GM21390 (cell line): Measurements from ENCODE around the gene TRIM65.
A peak's percentile ranks its signal among the peaks of the same experiment; 100 is the strongest.

Experiments used
- ATAC-seq: cut with Tn5 transposase; IDR thresholded peaks from one replicate; pipeline ENCODE4 v1.9.1; 2021; ENCODE audit not compliant: unreplicated experiment

The TRIM65 gene, protein sequence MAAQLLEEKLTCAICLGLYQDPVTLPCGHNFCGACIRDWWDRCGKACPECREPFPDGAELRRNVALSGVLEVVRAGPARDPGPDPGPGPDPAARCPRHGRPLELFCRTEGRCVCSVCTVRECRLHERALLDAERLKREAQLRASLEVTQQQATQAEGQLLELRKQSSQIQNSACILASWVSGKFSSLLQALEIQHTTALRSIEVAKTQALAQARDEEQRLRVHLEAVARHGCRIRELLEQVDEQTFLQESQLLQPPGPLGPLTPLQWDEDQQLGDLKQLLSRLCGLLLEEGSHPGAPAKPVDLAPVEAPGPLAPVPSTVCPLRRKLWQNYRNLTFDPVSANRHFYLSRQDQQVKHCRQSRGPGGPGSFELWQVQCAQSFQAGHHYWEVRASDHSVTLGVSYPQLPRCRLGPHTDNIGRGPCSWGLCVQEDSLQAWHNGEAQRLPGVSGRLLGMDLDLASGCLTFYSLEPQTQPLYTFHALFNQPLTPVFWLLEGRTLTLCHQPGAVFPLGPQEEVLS

DNA sequence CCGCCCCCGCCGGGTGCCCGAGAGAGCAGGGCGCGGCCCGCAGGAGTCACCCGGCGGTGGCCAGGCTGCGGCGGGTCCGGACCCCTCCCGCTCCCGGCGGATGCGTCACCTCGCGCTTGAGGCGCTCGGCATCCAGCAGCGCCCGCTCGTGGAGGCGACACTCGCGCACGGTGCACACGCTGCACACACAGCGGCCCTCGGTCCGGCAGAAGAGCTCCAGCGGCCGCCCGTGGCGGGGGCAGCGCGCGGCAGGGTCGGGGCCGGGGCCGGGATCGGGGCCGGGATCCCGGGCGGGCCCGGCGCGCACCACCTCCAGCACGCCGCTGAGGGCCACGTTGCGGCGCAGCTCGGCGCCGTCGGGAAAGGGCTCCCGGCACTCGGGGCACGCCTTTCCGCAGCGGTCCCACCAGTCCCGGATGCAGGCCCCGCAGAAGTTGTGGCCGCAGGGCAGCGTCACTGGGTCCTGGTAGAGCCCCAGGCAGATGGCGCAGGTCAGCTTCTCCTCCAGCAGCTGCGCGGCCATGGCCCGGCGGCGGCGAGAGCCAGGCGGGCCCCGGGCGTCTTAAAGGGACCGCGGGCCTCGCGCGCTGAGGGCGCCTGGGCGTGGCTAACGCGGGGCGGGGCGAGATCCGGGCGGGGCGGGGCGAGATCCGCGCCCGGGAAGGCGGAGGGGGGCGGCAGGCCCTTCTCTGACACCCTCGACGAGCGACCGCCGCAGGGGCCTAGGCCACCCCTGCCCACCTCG, at the start of gene TRIM65:
Gene TRIM65, minus strand, starts transcription at position 537 of the 745 bp plus-strand sequence. Its CDS starts 14 bp downstream, at position 523.
- ATAC-seq = peak; percentile 68

DNA sequence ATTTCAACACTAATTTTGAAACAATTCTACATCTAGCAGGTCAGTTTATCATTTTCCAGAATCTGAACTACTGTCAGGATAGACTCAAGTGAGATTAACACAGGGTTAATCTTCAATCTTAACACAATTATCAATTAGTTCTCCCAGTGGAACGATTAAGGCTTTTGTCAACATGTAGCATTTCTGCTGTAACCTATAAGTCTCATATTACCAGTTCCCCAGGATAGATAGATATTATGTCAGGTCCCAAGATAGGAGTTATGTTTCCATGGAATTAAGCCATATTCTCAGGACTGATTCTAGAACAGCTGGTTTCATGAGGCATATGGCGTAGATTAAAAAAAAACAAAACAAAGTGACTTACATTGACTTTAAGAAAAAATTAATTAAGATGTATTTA, 48.5 kb upstream of the TRIM65 start:
- no peak for ATAC-seq

DNA sequence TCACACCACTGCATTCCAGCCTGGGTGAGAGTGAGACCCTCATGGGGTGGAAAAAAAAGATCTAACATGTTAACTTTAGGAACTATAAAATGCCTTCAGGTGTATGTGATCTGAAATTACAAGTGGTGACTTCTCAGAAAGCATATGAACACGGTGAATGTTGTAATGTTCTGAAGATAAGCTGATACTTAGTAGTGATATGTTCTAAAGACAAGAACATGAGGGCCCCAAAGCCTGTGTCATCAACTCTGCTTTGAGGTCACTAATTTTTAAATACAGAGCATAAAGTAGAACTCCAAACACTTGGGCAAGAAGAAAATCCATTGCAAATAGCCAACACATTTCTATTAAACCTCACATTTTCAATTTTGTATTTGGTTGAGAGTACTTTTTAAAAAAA, 46.7 kb upstream of the TRIM65 start:
- no peak for ATAC-seq

DNA sequence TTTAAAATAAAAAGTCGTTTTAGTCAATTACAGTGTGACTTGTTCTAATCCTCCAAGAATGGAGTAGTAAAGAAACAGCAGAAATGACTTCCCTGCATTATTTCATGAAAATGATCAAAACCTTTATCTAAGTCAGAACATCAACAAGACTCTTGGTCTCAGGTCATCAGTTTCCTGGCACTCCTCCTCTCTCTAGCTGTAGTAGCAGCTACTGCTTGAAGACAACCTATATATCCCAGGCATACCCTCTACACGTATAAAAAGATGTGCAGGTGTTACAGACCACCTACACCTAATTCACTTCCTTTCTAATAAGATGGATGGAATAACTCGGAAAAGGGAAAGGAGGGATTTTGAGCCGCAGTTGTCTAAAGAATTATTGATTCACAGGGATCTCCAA, 45.7 kb upstream of the TRIM65 start:
- no peak for ATAC-seq

DNA sequence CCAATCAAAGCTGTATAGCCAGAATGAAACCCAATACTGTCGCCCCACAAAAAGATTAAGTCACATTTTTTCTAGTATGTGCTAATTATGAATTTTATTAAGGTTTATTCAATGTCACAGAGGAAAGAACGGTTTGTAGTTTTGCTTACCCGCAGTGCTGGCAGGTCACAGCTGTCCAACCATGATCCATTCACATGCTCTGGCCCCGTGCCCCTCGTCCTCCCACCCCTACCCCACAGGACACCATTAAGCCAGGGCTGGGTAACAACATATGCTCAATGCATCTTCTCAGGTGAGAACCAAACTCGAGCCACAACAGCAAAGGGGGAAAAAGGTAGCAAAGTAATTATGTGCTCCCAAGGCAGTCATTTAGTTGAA, 44.7 kb upstream of the TRIM65 start:
- ATAC-seq = no peak

DNA sequence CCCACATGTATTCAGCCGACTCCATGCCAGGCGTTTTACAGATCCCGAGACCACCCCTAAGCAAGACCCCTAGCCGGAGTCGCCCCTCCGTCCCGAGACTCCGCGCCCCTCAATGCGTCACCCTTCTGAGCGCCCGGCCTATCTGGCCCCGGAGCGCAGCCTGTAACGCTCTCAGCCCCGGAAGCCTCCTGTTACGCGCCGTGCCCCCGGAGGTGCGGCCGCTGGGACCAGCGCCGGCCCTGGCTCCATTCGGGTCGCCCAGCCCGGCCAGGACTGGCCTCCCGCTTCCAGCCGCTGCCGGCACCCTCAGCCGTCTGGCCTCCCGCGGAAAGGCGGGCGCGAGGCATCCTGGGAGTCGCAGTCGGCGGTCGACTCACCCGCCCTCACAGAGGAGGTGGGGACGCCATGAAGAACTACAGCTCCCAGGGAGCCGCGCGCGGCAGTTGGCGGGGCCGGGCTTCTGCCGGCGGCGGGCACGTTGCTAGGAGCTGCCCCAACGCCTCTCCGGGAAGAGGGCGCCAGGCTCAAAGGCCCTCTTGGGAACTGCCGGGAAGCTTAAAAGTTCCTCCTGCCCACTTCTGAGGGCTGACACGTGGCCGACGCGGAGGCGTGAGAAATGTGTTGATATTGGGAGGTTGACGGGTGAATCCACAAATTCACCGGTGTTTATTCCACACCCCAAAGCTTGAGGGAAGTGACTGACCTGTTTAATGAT, 44.1 kb upstream of the TRIM65 start, which contains the start of gene FBF1:
Gene FBF1, minus strand, starts transcription at position 316 of the 715 bp plus-strand sequence. CDS start 2,893 bp downstream, outside the sequence.
- peak; percentile 95 for ATAC-seq

DNA sequence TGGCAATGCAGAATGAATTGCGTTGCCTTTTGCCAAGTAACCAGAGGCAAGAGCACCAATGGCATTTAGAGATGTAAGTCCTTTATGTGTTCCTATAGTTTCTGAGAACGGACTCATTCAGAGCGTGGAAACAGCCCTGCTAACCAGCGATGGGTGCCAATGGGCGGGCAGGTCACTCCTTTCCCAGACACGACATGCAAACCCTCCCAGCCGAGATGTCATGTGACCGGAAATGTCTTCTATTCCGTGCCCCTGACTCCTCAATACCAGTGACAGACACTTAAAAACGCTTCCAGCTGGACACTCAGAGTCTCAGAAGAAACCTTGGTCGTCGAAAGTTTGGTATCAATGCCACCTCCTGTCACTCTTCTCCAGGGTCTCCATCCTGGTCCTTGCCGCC, 40.9 kb upstream of the TRIM65 start:
- ATAC-seq = no peak

DNA sequence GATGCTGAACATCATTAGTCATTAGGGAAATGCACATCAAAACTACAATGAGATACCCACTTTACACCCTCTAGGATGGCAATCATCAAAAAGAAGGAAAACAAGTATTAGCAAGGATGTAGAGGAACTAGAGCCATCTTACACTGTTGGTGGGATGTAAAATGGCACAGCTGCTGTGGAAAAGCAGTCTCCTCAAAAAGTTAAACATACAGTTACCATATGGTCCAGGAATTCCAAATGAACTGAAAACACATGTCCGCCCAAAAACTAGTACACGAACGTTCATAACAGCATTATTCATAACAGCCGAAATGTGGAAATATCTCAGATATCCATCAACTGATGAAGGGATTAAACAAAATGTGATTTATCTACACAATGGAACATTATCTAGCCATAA, 37.1 kb upstream of the TRIM65 start:
- ATAC-seq = no peak

DNA sequence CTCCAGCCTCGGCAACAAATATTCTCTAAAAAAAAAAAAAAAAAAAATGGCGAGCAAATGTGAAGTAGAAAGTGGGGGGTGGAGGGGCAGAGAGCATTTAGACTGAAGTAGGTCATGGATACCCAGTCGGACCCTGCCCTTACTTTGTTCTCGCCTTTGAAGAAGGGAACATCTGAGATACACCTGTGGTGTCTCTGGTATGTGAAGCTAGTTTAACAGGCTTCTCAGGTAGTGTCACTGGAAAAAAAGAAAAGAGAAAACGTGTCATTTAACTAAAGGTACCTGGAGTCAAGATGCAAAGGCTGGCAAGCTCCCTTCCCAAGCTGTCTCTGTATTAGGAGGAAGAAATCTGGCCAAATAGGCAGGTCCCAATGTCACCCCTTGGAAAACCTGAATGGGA, 36.1 kb upstream of the TRIM65 start:
- no peak for ATAC-seq

DNA sequence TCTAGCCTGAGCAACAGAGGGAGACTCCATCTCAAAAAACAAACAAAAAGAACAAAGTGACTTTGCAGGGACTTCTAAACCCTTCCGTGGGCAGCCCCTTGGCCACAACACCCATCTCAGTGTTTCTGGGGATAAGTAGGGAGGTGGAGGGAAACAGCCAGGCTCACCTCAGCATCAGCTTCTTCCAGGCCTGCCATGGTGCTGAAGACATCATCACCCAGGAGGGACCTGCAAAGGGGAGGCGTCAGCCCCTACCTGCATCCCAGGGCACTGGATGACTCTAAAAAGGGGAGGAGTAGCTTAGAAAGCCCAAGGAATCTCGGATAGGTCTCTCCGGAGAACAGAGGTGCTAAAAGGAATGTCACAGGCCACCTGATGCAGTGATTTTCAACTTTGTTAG, 34.3 kb upstream of the TRIM65 start:
- no peak for ATAC-seq

DNA sequence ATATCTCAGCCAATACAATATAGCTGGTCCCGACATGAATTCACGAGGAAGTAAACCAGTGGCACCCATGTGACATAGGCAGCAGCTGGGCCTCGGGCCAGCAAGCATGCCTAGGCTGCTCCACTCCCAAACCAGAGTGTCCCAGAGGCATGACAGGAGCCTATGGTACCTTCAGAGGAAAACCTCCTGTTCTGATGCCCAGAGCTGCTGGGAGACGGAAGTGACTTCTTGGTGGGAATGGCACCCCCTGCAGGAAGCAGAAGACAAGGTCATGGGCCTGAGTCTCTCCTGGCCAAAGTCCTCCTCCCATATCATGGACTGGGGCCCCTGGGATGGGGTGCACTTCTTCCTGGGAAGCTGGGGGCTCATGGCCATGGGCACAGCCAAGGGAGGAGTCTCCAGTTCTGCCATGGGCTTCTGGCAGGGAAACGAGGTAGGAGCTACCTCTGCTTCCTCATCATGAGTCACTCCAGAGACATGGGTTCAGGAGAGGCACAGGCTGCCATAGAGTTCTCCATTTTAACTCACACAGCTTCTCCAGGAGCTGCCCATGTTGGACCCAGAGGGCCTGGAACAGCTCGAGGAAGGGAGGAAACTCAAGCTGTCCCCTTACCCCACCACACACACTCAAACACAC, 30.7 kb upstream of the TRIM65 start:
- no peak for ATAC-seq

DNA sequence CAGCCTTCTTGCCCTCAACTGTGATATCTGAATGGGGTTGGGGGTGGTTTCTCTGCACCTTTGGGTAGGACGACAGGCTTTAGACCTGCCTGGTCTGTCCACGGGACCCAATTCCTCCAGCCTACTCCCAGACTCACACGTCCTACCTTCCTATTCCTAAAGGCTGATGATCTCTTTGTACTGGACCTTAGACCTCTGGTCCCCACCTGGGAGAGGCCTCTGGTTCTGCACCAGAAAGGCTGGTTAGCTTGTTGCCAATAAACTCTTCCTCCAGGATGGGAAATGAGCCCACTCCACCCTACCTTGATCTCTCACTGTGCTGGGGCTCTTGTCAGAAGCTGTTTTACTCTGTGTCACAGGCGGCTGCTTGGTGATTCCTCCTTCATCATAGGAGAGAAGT, 29.7 kb upstream of the TRIM65 start:
- ATAC-seq = no peak

DNA sequence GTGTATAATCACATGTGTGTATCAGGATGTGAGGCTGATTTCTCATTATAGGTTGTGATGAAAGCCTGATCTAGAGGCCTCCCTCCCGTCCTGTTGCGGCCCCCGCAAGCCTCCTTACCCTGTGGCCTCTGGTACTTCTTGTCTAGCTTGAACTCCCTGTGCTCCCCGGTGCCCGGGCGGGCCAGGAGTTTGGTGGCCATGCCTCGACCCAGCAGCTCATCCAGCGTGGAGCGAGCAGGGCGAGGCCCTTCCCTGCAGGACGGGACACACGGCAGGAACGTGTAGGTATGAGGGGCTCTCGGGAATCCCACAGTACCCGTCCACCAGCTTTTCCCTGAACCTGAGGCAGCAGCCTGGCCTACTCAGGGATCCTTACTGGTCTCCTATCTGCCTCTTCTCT, 29.2 kb upstream of the TRIM65 start:
- no peak for ATAC-seq

DNA sequence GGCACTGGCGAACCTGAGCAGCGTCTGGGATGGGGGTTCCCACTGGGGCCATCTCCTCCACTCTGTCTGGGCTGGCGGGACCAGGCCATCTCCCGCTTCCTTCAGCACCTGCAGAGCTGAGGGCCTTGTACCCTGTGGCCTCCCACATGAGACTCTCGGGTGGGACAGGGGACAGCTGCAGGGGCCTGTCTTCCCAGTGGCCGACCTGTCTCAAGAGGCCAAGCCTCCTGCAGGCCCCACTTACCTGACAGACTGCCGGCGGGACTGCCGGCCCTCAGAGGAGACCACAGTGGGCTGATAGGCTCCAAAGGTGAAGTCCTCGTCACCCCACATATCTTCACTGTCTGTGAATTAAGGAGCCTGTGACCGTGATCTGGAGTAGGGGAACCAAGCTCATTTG, 28.4 kb upstream of the TRIM65 start:
- no peak for ATAC-seq

DNA sequence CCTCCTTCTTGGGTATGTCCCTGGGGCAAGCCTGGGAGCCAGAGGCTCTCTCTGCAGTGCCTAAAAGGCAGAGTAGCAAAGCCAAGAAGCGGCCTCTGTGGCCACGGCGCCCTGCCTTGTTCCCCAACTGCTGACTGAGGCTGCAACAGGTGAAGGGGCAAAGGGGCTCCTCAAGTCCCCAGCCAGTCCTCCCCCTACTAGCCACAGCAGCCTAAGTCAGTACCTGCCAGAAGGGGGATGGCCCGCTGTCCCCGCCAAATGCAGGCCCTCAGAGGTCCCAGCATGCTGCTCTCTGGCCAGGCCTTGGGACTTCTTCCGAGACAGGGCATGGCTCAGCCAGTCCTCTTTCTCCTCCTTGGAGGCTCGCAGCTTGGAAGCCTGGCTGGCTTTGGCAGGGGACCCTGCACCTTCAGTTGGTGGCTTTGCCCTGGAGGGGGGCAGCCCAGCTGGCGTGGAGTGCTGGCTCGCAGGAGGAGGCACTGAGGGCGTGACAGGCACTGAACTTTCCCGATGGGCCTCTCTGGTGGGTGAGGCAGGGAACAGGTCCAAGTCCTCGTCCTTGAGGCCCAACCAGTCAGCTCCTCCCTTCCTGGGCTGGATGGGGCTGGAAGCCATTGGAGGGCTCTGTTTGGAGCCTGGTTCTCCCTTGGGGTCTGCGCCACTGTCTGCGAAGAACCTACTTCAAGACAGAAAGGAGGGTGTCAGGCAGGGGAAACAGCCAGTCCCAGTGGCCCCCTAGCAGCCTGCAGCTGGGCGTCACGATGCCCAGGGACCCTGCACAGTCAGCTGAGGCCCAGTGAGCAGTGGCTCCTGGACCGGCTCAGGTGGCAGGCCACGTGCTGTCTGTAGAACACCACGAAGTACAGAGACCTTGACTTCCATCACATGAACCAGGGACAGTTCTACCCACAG, 26.5 kb upstream of the TRIM65 start:
- ATAC-seq = no peak

DNA sequence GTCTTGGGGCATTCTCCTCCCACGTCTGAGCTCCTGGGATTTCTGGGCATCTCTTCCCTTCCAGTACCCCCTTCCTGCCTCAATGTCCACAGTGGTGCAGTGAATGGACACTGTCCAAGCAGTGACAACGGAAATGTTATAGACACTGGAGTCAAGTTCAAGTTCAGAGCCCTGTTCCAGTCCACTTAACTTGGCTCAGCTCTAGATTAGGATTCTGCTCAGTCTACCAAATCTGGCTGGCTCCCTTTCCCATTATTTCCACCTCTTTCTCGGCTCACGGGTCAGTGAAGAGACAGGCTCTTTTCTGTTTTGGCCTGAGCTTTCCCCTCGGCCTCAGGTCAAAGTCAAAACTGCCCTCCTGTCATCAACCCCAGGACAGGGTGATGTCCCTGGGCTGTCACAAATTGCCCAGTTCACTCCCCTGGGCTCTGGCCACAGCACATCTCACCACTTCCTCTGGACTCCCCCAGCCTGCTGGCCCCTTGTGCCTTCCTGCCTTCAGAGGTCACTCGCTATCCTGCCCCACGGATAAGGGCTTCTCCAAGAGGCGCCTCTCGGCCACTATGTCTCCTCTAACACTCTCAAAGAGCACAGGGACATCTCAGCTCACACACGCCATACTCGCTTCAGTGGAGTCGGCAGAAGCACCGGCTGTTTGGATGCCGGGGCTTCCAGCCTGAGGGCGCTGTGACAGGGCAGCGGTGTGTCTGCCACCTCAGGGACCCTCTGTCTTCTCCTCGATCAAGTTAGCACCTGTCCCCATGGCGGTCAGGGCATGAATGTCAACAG, 25.6 kb upstream of the TRIM65 start:
- no peak for ATAC-seq

DNA sequence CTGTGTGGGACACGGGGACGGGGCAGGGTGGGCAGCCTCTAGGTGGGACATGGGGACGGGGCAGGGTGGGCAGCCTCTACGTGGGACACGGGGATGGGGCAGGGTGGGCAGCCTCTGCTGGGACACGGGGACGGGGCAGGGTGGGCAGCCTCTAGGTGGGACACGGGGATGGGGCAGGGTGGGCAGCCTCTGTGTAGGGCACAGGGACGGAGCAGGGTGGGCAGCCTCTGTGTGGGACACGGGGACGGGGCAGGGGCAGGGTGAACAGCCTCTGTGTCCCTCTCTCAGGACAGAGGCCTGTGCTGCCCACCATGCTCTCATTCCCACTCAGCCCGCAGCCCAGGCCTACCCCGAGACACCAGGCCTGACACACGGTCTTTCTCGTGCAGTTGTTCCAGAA, 24.8 kb upstream of the TRIM65 start:
- no peak for ATAC-seq

DNA sequence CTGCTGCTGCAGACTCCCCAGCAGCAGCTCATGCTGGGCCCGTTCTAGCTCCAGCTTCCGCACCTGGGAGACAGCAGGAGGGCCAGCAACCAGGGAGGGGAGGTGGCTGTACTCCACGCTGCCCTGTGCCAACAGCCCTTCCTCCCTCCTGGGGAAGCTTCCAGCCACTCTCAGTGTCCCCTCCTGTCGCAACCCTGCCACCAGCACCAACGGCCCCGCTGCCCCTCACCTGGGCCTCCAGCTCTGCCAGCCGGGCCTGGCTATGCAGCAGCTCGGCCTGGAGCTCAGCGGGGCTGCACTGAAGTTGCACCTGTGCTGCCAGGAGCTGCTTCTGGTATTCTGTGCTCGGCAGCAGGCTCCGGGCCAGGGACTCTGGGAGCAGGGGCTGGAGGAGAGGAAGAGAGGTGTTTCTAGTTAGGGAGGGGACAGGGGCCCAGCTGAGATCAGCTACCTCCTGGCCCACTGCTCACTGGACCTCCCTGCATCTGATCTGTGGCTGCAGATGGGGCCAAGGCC, 23.4 kb upstream of the TRIM65 start:
- ATAC-seq = no peak

DNA sequence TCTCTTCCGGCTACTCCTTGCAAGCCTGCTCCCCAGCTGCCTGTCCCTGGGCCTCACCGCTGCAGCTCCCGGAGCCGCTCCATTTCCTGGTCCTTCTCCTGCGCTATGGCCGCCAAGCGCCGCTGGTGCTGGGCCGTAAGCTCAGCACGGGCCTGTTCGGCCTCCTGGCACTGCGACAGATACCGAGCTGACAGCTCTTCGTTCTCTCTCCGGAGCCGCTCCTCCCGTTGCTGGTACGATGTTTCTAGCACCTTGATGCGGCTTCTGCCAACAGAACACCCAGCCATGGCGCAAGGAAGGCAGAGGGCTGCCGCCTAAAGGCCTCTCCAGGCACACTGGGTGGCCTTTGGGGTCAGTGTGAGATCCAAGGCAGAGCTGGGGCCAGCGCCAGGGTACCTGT, 22.9 kb upstream of the TRIM65 start:
- ATAC-seq = no peak
